Measurements from ENCODE around the gene LTBP2.

DNA sequence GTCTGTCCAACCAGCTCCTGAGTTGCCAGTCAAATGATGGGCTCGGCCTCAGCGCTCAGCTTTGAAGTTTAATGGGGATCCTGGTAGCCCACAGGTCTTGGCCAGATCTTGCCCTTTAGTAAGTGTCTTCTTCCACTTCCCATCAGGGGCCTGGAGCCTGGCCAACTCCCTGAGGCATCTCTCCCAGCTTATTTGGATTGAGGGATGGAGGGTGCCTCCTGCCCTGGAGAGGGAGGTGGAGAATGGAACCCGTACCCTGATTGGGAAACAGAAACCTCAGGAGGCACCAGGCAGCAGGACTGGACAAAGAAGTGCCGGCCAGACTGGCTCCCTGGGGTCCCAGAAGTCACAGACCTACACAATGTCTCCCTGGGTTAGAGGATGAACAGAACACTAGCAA is 40.5 kb upstream of the LTBP2 start:
- TF ChIP-seq, protein P1, sequence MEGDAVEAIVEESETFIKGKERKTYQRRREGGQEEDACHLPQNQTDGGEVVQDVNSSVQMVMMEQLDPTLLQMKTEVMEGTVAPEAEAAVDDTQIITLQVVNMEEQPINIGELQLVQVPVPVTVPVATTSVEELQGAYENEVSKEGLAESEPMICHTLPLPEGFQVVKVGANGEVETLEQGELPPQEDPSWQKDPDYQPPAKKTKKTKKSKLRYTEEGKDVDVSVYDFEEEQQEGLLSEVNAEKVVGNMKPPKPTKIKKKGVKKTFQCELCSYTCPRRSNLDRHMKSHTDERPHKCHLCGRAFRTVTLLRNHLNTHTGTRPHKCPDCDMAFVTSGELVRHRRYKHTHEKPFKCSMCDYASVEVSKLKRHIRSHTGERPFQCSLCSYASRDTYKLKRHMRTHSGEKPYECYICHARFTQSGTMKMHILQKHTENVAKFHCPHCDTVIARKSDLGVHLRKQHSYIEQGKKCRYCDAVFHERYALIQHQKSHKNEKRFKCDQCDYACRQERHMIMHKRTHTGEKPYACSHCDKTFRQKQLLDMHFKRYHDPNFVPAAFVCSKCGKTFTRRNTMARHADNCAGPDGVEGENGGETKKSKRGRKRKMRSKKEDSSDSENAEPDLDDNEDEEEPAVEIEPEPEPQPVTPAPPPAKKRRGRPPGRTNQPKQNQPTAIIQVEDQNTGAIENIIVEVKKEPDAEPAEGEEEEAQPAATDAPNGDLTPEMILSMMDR (IDR thresholded peaks at IDR 0.05; ENCODE audit: low read length): no peak
- TF ChIP-seq EZH2 (optimal IDR thresholded peaks at IDR 0.05; ENCODE audit: low read depth, low read length): no peak

Data from MM.1S (cell line).